HCT116 (cell line): ENCODE data around the gene MAP3K7CL. TPM values are rescaled to one million over a fixed set of nuclear protein-coding genes. Genes with fewer than 3 reads are reported as not detected.
A peak's percentile ranks its signal among the peaks of the same experiment; 100 is the strongest.

Experiments used
- ATAC-seq: fragments of 200-7000 bp; cut with Tn5 transposase; 2 replicates; pipeline ENCODE4 v1.9.1; 2020; ENCODE audit warnings: mild to moderate bottlenecking, moderate library complexity
- BruUV-seq: library from RNA; stranded (reverse); fragments of 400-500 nt; replicated peaks from 2 replicates; lab custom pipeline; 2021; lab: Mats Ljungman, UMichigan
- CTCF ChIA-PET: fragments of 300-600 bp; sonication (Branson Sonifier 250); formaldehyde crosslinking; loops from one replicate; lab custom pipeline; 2021; ENCODE audit warnings: antibody characterized with exemption; lab: Charles Lee
- POLR2A ChIA-PET: fragments of 300-600, 350-600 bp; sonication (Branson Sonifier 250); formaldehyde crosslinking; loops from one replicate; lab custom pipeline; 2021; ENCODE audit warnings: antibody characterized with exemption; lab: Charles Lee
- RAD21 ChIA-PET, 2 experiments: fragments of 300-600 bp; sonication (Branson Sonifier 250); formaldehyde crosslinking; loops; one replicate each; lab custom pipeline; 2023; ENCODE audit warnings: low total read pairs in 2 of 2; ENCODE audit not compliant: uncharacterized antibody in 2 of 2, unreplicated experiment in 2 of 2, low non-redundant PET in 1 of 2; lab: Charles Lee
- DNase-seq: peaks from one replicate; pipeline ENCODE4 v3.0.0-alpha.2; 2010; ENCODE audit warnings: low read depth, low spot score
- H2AFZ ChIP-seq: fragments of 200-600 bp; shearing (Covaris generic), sonication (generic); 2 replicates; pipeline ENCODE4 v1.6.1; 2017; ENCODE audit warnings: low read depth, mixed run types, mixed read lengths, antibody characterized with exemption, low read length; ENCODE audit not compliant: poor library complexity, severe bottlenecking
- H3K27ac ChIP-seq: 2 replicates; pipeline ENCODE4 v1.5.1; 2012; ENCODE audit warnings: low read depth, low read length
- H3K27me3 ChIP-seq: fragments of 200-600 bp; sonication (generic); 2 replicates; pipeline ENCODE4 v1.6.1; 2016; ENCODE audit warnings: mixed run types, low read length, mixed read lengths; ENCODE audit not compliant: insufficient read depth
- H3K36me3 ChIP-seq, 2 experiments: fragments of 200-500 bp in 1 of 2; fragments of 200-600 bp in 1 of 2; sonication (Bioruptor generic) in 1 of 2; sonication (generic) in 1 of 2; 2 replicates each; pipeline versions ENCODE4 v1.5.1 to v1.6.1; 2014 to 2016; ENCODE audit warnings: low read length in 2 of 2, inconsistent platforms in 1 of 2, mixed read lengths in 1 of 2, mixed run types in 1 of 2; ENCODE audit not compliant: insufficient read depth in 2 of 2, control insufficient read depth in 1 of 2
- H3K4me1 ChIP-seq, 2 experiments: fragments of 200-600 bp in 1 of 2; sonication (generic) in 1 of 2; 2 replicates each; pipeline versions ENCODE4 v1.5.1 to v1.6.1; 2012 to 2017; ENCODE audit warnings: low read length in 2 of 2, inconsistent platforms in 1 of 2, mild to moderate bottlenecking in 1 of 2, mixed read lengths in 1 of 2, mixed run types in 1 of 2, moderate library complexity in 1 of 2; ENCODE audit not compliant: insufficient read depth in 2 of 2, control insufficient read depth in 1 of 2
- H3K4me2 ChIP-seq: fragments of 200-600 bp; sonication (generic); 2 replicates; pipeline ENCODE4 v1.6.1; 2017; ENCODE audit warnings: mixed run types, low read length, mixed read lengths
- H3K4me3 ChIP-seq, 2 experiments: fragments of 200-600 bp in 1 of 2; sonication (generic) in 1 of 2; replicated peaks in 1 of 2; 2 replicates each; pipeline ENCODE4 v1.5.1; 2011 to 2016; ENCODE audit warnings: low read length in 2 of 2, control low read depth in 1 of 2, low read depth in 1 of 2, mild to moderate bottlenecking in 1 of 2, mixed read lengths in 1 of 2, mixed run types in 1 of 2
- H3K79me2 ChIP-seq: fragments of 200-600 bp; sonication (generic); 2 replicates; pipeline ENCODE4 v1.6.1; 2017; ENCODE audit warnings: mild to moderate bottlenecking, mixed run types, low read length, moderate library complexity, mixed read lengths; ENCODE audit not compliant: insufficient read depth
- H3K9ac ChIP-seq: fragments of 200-600 bp; sonication (generic); 2 replicates; pipeline ENCODE4 v1.6.1; 2016; ENCODE audit warnings: low read length, mixed read lengths
- H3K9me2 ChIP-seq: fragments of 200-600 bp; sonication (generic), shearing (Covaris generic); 2 replicates; pipeline ENCODE4 v1.6.1; 2017; ENCODE audit warnings: mixed run types, mild to moderate bottlenecking, moderate library complexity; ENCODE audit not compliant: insufficient read depth
- H3K9me3 ChIP-seq, 2 experiments: fragments of 200-500 bp in 1 of 2; fragments of 200-600 bp in 1 of 2; sonication (Bioruptor generic) in 1 of 2; sonication (generic) in 1 of 2; 2 replicates each; pipeline ENCODE4 v1.6.1; 2014 to 2017; ENCODE audit warnings: low read length in 2 of 2, mixed read lengths in 2 of 2, inconsistent platforms in 1 of 2, low read depth in 1 of 2, mild to moderate bottlenecking in 1 of 2, mixed run types in 1 of 2, moderate library complexity in 1 of 2; ENCODE audit not compliant: control insufficient read depth in 1 of 2, insufficient read depth in 1 of 2
- H4K20me1 ChIP-seq: fragments of 200-600 bp; sonication (generic), shearing (Covaris generic); 2 replicates; pipeline ENCODE4 v1.6.1; 2017; ENCODE audit warnings: mixed run types, mild to moderate bottlenecking, moderate library complexity; ENCODE audit not compliant: insufficient read depth
- ATF3 ChIP-seq: IDR thresholded peaks from 2 replicates; pipeline ENCODE4 v1.6.1; 2012
- CBX3 ChIP-seq: IDR thresholded peaks from 2 replicates; pipeline ENCODE4 v1.6.1; 2012; ENCODE audit warnings: low read depth
- EZH2phosphoT487 ChIP-seq: fragments of 200-600 bp; IDR thresholded peaks from 2 replicates; pipeline ENCODE4 v1.6.1; 2018; ENCODE audit warnings: antibody characterized with exemption, borderline replicate concordance
- FOSL1 ChIP-seq: IDR thresholded peaks from 2 replicates; pipeline ENCODE4 v1.6.1; 2012; ENCODE audit warnings: low read depth
- POLR2AphosphoS5 ChIP-seq: IDR thresholded peaks from 2 replicates; pipeline ENCODE4 v1.6.1; 2011; ENCODE audit warnings: mild to moderate bottlenecking, low read depth, low read length, moderate library complexity
- REST ChIP-seq: IDR thresholded peaks from 2 replicates; pipeline ENCODE4 v1.6.1; 2012; ENCODE audit warnings: low read depth
- SRF ChIP-seq: IDR thresholded peaks from 2 replicates; pipeline ENCODE4 v1.6.1; 2012; ENCODE audit warnings: low read depth
- ZBTB33 ChIP-seq: IDR thresholded peaks from 2 replicates; pipeline ENCODE4 v1.6.1; 2011; ENCODE audit warnings: mild to moderate bottlenecking, low read length, moderate library complexity; ENCODE audit not compliant: insufficient replicate concordance; ENCODE audit errors: extremely low read depth
- intact Hi-C: fragments of 100-400 bp; cut with micrococcal nuclease; formaldehyde crosslinking; loops from 2 replicates; pipeline ENCODE4 v1.10.0; 2022
- total RNA-seq: library from RNA; stranded (reverse); gene quantifications from one replicate; pipeline ENCODE4 v1.2.1, GENCODE V29; 2021; ENCODE audit not compliant: unreplicated experiment
- TF ChIP-seq, protein P1 (sequence below): IDR thresholded peaks from 2 replicates; pipeline ENCODE4 v1.6.1; 2012

The MAP3K7CL gene
- total RNA-seq, 1 experiment from 2014 or later, result 0.57 TPM

- Histone ChIP-seq H2AFZ (peak overlapping the region; percentile 47), H3K4me3 (no peak overlapping the region), H3K4me2 (peak overlapping the region; percentile 18; the same call in 1 of the 2 replicates), H3K27ac (no peak overlapping the region), H3K4me1 (peaks cover 2 to 9% of the 10 kb centered on the region in 2 experiments; a peak in 3 of 4 replicates), H3K79me2 (no peaks in the 10 kb centered on the region), H3K9ac (no peak overlapping the region), H4K20me1 (no peaks in the 10 kb centered on the region), H3K9me3 (no peaks in the 10 kb centered on the region), H3K9me2 (no peaks in the 10 kb centered on the region)
- RAD21 ChIA-PET, result interaction anchor here (1.3 to 1.4 kb wide), 2 partner anchors 281 to 286 kb away, joined by 3 to 5 read pairs; no protein-coding TSS in a partner anchor
- DNase-seq, result no peak
- POLR2A ChIA-PET, result no interaction called here
- intact Hi-C loops, result loop anchor here (5.0 to 10.0 kb wide), 3 partner anchors 71 to 761 kb away; no protein-coding TSS in a partner anchor
- TF ChIP-seq EZH2phosphoT487, result no peak
- TF ChIP-seq, protein P1, sequence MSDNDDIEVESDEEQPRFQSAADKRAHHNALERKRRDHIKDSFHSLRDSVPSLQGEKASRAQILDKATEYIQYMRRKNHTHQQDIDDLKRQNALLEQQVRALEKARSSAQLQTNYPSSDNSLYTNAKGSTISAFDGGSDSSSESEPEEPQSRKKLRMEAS, result no peak
- TF ChIP-seq FOSL1, result no peak
- no peak for TF ChIP-seq ATF3
- no peak for TF ChIP-seq CBX3
- TF ChIP-seq, all 23 proteins: peak for 0
- CTCF ChIA-PET, result interaction anchor here (0.9 to 2.7 kb wide), 5 partner anchors 73 to 346 kb away, joined by 3 to 34 read pairs (median 3); no protein-coding TSS in a partner anchor
- H3K36me3 ChIP-seq, result no peaks in the 10 kb centered on the region
- no TSS peak for BruUV-seq
- H3K27me3 ChIP-seq, result no peaks in the 10 kb centered on the region
- ATAC-seq, result no peak
Observed at GRCh38 chr21:29091033-29091432, 39.4 kb upstream of the MAP3K7CL start.

DNA sequence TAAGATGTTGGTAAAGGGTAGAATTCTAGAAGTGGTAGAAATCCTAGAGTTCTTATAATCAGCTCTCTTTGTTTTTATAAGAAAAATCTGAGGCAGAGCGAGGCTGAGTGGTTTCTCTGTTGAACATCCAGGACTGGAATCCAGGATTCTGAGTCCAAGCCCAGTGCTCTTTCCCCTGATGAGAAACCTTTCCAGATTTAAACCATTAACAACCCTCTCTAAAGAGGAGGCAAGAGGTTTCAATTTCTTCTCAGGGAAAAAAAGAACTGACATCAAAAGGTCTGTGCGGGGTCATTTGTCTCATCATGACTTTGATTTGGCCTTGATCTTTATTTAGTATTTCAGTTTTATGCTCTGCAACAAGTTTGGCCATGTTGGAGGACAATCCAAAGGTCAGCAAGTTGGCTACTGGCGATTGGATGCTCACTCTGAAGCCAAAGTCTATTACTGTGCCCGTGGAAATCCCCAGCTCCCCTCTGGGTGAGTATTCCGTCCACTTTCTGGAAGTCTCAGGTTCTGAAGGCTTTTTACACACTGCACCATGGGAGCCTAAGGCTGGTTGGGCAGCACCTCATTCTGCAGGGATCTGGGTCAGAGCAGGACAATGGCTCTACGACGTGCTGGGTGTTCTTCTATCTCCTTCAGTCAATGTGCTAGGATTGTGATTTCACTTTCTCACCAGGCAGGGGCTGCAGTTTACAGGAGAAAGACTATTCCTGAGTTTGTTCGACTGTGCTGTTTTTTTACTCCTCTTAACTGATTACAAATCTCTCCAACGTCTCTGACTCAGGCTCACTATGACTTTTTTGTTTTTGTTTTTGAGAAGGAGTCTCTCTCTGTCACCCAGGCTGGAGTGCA is 38.1 kb upstream of the MAP3K7CL start:
- CTCF ChIA-PET, result interaction anchor here (1.0 to 2.7 kb wide), 3 partner anchors 256 to 284 kb away, joined by 5 to 34 read pairs (median 6); no protein-coding TSS in a partner anchor
- ATAC-seq, result no peak
- POLR2A ChIA-PET, result no interaction called here
- Histone ChIP-seq H3K4me2 (no peak overlapping the region), H2AFZ (no peak overlapping the region), H3K27me3 (no peaks in the 10 kb centered on the region), H4K20me1 (no peaks in the 10 kb centered on the region), H3K27ac (no peak overlapping the region), H3K4me3 (no peak overlapping the region), H3K4me1 (peaks cover 2 to 9% of the 10 kb centered on the region in 2 experiments; a peak in 3 of 4 replicates), H3K79me2 (no peaks in the 10 kb centered on the region), H3K9me3 (no peaks in the 10 kb centered on the region), H3K36me3 (no peaks in the 10 kb centered on the region), H3K9me2 (no peaks in the 10 kb centered on the region), H3K9ac (no peak overlapping the region)
- BruUV-seq, result no TSS peak
- DNase-seq, result no peak
- intact Hi-C loops, result loop anchor here (5.0 to 10.0 kb wide), 3 partner anchors 70 to 760 kb away; no protein-coding TSS in a partner anchor
- RAD21 ChIA-PET, result interaction anchor here in 1 of 2 experiments (0.8 to 1.3 kb wide), 2 partner anchors 280 to 284 kb away, joined by 3 read pairs; no protein-coding TSS in a partner anchor
- TF ChIP-seq ATF3 (no peak), REST (no peak), SRF (no peak), ZBTB33 (no peak), POLR2AphosphoS5 (no peak), FOSL1 (no peak)
